Activated CD4-positive, CD25-positive, alpha-beta regulatory T cell treated with anti-CD3 and anti-CD28 coated beads, Interleukin-2, amount 50 U/mL, for 24 hours (primary cell): Measurements from ENCODE around the gene KRT35.

ENCODE experiments used
- ATAC-seq, 2 donors: fragments of 150-1000 bp; cut with Tn5 transposase; one replicate each; pipeline ENCODE4 v1.10.0; 2021; ENCODE audit warnings: mild to moderate bottlenecking in 1 of 2, moderate library complexity in 1 of 2

KRT35 gene

DNA sequence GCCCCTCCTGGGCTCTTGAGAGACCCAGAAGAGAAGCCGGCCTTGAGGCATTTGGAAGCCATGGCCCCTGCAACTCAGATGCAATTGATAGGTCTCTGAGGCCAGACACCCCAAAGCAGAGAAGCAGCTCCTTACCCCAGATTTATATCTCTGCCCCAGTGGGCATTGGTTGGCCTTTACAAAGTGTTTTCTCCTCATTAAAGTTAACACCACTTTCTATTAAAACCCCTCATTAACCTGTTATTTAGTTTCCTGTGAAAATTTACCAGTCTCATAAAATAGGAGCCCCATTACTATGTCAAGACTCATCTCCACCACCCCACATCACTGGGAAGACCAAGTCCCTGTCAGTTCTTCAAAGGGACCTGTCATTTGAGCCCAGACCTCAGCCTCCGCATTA lies at the start of gene KRT35:
Gene KRT35 (minus strand): TSS at position 116 of the 400 bp plus-strand sequence. CDS start 54 bp downstream, at position 62.
- ATAC-seq, result no peak

DNA sequence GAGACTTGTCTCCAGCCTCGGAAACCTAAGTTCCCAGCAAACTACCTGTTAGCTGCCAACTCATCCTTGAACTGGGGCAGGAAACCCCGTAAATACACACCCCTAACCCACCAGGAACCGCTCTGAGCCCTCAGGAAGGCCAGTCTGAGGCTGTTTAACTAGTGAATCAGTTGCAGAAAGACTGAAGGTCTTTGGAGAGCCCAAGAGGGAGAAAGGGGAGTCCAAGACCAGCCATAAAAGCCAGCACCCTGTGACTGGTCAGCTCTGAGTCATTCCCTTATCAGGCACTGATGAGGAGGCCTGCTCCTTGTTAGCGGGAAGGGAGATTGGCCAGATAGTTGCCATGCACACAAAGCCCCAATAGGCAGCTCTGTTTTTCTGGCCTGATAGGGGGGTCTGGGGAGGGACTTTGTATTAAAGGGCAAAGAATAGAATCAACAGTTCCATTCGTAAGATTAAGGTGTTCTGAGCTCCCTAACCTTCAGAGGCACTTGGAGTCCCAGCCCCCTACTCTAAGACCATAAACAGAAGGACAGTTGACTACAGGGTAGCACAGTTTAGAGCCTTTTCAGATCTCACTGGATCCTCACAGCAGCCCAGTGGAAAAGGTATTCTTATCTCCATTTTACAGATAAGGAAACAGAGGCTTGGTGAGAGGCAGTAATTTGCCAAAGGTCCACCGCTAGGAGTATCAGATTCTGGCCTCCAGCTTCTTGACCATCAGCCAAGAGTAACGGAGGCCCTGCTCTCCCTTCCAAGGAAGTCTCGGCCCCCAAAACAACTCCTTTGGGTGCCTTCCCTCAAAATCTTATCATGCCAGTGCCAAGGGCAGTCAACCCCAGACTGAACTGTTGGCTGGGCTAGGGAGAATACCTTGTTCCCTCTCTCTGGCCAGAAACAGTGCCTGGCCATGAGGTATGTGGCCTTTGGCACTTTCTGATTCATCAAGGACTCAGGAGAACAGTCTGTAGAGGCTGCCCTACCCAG lies 49.4 kb upstream of the KRT35 start:
- no peak for ATAC-seq

DNA sequence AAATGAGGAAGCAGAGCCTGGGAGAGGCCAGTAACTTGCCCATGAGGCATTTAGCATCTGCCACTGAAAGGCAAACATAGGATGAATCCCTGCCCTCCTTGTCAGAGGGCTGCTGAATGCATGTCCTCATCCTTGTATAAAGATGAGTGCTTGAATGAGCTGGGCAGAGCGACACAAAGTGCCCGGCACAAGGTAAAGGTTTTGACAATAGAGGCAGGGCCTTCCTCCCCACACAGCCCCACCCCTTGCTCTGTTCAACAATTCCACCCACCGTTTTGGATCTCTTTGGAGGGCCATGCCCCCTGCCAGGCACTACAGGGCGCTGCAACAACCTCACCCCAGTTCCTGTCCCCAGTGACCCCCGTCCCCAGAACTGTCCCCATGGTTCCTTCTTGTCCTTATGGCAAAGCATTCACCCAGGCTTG lies 48.6 kb upstream of the KRT35 start:
- no peak for ATAC-seq

DNA sequence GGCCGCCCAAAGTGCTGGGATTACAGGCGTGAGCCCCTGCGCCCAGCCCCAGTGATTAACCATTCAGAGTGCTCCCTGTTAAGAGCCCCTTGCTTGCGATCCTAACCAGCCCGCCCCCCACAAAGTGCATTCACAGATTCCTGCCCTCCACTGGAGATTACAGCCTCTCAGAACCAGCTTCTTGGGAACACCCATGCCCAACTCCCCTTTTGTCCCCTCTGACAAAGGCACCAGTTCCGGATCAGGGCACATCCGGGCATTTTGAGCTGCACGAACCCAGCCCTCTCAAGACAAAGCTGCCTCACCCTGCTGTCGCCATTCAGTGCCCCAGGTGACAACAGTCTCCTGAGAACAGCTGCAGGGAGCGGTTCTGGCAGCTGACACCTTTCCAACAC lies 48.0 kb upstream of the KRT35 start:
- no peak for ATAC-seq

DNA sequence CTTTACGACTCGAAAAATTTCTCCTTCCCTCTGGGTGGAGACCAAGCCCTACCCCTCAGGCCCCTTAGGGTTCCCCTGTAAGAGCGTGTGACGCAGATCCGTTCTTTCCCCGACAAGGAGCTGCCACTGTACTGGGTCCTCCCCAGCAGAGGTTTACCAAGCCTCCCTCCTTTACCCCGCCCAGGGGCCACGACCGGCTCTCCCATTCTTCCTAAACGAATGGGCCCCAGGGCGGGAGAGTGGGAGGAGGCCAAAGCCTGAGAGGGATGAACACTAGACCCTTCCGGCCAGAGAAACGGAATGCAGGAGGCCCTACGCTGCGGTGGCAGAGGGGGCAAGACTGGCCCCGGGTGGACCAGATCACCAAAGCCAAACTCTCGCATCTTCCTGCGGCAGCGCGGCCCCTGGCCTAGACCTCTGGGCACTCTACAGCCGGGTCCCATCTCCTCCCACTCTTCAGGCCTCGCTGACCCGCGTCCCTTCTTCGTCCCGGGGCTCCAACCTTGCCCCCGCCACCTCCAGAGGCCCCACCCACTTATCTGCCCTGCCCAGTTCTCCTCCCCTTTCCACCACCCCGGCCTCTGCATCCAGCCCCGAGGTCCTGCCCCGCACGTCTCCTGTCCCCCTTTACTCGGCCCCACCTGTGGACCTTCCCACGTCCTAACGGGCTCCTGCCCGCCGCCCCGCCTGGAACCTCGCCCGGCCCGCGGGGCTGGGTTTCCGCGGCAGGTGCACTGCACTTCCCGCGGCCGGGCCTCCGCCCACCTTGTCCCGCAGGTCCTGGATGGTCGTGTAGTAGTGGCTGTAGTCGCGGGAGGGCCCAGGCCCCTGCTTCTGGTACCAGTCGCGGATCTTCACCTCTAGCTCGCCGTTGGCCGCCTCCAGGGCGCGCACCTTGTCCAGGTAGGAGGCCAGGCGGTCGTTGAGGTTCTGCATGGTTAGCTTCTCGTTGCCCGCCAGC lies 46.4 kb upstream of the KRT35 start:
- no peak for ATAC-seq

DNA sequence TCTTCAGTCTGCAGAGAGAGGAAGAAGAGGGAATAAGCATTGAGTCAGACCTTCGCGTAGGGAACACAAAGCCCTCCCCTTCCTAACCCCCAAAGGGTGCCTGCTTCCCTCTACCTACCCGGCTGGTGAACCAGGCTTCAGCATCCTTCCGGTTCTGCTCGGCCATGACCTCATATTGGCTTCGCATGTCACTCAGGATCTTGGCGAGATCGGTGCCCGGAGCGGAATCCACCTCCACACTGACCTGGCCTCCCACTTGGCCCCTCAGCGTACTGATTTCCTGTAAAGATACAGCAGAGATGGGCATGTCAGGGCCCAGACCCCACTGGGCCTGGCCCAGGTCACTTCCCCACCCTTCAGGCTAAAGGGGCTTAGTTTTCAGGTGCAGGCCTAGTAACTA lies 43.3 kb upstream of the KRT35 start:
- no peak for ATAC-seq

DNA sequence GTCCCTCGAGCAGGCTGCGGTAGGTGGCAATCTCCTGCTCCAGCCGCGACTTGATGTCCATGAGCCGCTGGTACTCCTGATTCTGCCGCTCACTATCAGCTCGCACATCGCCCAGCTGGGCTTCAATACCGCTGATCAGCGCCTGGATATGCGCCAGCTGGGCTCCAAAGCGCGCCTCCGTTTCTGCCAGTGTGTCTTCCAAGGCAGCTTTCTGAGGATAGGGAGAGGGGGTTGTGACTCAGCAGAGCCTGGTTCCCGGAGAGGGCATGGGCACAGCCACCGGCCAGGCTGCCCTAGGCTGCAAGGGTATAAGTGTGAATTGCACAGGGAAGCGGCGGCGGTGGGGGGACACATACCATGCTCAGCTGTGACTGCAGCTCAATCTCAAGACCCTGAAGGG lies 42.8 kb upstream of the KRT35 start:
- ATAC-seq, result no peak

DNA sequence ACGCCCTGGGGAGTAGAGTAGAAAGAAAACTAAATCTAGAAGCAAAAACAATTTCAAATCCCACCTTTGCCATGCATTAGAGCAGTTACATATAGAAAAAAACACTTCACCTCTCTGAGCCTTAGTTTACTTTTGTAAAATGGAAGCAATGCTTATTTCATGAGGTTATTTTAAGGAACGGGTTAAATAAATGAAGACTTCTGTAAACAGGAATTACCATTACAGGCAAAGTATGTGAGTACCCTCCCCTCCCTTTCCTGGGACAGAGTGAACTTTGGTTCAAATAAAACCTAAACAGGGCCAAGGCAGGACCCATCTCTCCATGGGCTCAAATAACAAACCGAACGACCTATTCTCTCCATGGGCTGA lies 42.3 kb upstream of the KRT35 start:
- no peak for ATAC-seq

DNA sequence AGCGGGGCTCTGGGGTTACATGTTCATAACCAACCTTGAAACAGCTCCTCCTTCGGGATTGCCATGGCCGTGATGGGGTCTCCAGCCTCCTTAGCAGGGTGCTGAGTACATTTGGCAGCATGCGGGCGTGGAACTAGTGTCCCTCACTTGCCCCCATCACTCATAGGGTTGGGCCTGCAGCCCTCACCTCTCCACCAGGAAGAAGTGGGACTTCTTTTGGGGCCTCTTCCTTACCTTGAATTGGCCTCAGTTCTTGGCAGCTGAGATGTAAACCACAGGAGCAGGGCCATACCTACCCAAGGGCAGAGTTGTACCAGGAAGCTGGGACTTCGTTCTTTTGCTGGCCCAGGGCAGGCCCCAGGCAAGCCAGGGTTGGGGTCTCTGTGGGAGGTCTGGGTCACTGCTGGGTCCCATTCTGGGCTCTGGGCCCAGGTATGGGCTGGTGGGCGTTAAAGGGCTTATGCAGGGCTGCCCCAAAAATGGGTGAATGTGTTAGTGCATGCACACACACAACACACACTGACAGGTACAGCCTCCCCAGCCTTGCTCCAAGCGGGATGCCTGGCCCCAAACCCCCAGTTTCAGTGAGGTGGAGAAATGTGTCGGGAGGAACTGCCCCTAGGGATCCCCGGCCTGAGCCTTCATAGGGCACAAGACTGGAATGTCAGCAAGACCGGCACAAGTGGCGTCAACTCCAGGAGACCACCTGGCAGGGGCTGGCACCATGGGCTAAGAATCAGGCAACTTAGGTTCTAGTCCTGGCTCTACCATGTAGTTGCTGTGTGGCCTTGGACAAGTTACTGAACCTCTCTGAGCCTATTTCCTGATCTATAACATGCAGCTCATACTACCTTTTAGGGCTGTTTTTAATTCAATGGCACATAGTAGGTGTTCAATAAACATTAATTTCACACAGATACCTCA lies 41.6 kb upstream of the KRT35 start:
- ATAC-seq, result no peak

DNA sequence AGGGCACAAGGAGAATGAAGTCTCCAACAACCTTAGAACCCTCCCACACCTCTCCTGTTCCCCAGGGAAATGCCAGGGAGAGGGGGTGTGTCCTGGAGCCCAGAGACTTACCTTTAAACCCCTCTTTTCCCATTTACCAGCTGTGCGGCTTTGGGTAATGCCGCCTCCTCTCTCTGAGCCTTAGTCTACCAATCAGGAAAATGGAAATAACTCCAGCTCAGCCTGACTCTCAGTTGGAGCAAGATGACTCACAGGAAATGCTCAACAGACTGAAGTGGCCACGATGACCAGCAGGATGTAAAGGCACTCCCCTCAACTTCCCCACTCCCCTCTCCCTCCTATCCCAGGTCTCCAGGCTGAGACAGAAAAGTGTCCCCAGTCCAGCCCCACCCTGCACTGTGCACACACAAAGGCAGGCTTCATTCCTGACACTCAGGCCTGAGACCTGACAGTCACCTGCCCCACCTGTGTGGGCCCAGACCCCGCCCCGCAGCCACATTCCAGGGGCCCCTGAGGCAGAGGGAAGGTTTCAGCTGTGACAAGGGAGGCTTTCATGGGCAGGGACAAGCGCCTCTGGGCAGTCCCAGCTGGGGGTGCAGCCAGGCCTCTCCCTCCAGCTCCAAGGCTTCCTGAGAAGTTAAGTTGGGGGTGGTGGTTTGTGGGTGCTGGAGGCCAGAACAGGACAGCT lies 40.8 kb upstream of the KRT35 start:
- ATAC-seq, result no peak

DNA sequence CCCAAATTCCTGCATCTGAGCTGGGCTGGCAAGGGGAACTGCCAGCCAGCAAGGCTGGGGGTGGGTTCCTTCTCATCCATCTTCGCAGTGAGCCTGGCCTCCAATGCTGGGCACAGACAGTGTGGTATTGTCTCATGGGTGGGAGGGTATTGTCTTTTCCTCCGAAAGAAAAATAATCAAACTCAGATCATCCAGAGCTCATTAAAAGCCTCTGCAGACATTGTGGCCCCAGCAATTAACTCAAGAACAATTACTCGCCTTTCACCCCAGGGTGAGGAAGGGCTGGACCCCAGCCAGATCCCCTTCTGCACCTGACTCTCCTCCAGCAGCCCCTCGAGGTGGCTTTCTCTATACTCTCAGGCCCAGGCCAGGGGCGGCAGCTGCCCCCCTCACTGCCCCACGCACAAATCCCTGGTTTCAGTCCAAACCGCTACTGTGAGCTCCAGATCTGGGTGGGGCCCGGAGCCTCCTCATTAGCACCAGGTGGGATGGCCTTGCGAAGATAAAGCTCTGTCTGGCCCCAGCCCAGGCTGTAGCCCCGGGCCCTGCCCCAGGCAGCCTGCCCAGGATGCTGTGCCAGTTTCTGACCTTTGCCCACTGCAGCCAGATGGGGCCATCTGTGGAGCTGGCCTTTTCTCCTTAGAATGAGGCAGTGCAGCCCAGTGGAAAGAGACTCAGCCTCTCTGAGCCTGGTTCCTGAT lies 40.0 kb upstream of the KRT35 start:
- ATAC-seq, result no peak

DNA sequence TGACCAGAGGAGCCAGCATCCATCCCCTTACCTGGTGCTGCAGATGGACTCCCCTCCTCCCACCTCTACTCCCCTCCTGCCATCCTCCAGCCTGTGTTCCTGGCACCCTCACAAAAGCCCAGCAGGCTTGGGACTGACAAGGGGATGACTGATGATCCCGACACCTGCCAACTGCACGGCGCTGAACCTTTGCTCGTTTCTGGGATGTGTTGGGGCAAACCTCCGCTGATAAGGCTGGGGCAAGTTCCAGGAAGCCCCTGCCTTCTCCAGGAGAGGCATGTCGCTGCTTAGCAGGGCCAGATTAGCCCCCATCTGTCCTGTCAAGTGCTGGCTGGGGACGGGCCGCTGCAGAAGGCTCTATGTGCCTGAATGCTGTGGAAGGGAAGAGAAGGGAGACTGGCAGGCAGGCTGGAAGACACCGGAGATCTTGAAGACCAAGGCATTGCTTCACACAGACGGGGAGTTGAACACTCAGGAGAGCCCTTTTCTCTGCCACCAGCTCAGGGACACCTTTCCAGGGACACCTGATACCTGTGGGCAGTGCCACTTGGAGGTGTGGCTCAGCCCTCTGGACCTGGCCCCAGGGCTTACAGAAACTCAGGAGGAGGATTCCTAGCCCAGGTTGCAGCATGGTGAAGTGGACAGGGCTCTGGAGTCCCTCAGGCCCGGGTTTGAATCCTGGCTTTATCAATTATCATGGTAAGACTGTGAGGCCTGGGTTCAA lies 38.7 kb upstream of the KRT35 start:
- no peak for ATAC-seq

DNA sequence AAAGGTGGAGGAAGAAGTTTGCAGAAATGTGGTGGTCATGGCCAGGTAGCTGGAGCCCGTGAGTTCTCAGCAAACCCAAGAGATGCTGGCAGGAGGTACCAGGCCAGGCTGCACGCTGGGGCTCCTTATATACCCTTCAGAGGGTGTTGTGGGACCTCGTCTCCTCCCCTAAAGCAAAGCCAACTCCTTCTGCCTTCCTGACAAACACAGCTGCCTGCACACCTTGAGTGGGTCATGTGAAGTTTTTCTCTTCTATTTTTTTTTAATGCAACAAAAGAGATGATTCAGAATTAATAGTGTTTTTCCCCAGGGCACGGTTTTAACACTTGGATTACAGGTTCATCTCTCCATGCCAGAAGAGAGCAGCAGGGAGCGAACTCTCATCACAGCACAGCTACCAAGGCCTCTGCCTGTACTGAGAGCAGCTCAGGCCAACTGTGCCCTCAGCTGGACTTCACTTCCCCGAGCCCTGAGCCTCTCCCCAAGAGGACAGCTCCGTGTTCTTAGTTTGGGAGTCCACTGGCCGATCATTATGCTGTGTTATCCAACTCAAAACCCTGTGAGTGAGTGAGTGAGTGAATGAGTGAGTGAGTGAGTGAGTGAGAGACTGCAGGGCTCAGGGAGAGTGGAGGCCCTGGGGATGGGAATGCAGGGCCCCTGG lies 38.0 kb upstream of the KRT35 start, which contains the start of gene KRT15:
Gene KRT15 (minus strand): TSS at position 102 of the 661 bp plus-strand sequence. CDS start 63 bp downstream, at position 39.
- ATAC-seq, result no peak

DNA sequence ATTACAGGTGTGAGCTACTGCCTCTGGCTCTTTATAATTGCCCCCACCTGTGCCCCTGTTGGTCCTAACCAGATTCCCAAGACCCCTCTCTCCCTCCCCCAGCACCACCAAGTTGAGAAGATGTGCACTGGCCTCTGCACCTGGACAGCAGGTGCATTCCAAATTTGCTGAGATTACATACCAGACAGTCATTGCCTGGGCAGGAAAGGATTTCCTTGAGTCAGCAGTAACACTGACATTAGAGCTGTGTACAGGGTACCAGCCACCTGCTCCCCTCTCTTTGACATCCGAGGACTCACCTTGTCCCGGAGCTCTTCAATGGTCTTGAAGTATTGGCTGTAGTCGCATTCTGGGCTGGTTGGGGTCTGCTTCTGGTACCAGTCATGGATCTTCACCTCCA lies 37.1 kb upstream of the KRT35 start:
- no peak for ATAC-seq

DNA sequence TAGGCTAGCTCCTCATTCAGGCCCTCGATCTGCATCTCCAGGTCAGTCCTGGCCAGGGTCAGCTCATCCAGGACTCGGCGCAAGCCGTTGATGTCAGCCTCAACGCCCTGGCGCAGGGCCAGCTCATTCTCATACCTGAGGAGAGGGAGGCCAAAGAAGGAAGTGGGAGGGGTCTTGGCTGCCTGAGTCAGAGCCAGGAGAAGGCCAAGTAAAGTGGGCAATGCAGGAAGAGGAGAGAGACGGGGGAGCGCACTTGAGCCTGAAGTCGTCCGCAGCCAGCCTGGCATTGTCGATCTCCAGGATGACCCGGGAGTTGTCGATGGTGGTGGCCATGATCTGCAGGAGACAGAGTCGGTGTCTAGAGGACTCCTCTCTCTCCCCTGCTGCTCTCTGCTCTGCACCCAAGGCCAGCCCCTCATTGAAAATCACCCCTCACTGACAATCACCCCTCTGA lies 35.9 kb upstream of the KRT35 start:
- no peak for ATAC-seq

DNA sequence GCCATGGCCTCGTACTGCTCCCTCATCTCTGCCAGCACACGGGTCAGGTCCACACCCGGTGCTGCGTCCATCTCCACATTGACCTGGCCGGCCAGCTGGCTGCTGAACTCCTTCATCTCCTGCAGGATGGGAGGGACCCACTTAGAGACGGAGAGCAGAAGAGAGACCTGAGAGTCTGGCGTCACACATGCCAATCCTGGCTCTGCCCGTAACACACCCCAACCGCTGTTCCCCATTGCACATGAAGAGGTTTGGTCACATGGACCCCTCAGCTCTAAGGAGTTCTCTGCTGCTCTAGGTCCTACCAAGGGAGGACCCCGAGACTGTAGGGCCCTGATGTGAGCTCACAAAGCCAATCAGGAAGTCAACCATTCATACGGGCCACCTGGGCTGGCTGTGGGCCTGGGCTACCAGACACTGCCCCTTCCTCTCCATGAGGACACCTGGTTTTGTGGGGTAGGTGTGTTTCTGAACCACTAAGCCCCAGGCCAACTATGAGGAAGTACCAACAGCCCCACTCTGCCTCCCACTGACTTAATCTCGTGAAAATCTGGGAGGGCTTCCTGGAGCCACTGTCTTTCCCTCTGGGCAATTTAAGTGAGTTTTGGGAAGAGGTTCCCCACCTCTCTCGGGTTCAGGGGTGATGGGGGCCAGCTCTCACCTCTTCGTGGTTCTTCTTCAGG lies 35.3 kb upstream of the KRT35 start:
- no peak for ATAC-seq

DNA sequence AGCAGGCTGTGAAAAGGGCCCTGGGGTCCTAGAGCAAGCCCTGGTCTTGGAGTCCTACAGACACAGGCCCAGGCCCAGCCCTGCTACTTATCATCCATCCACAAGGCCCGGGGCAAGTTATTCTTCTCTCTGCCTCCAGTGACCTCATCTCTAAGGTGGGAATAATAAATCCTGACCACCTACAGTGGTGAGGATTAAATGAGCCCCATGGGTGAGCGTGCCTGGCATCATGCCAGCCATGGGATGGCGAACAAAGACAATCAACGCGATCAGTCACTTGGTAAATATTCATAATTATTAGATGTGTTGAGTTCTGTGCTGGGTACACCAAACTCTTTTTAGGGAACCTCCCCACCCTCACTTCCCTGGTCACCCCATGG lies 32.2 kb upstream of the KRT35 start:
- no peak for ATAC-seq

DNA sequence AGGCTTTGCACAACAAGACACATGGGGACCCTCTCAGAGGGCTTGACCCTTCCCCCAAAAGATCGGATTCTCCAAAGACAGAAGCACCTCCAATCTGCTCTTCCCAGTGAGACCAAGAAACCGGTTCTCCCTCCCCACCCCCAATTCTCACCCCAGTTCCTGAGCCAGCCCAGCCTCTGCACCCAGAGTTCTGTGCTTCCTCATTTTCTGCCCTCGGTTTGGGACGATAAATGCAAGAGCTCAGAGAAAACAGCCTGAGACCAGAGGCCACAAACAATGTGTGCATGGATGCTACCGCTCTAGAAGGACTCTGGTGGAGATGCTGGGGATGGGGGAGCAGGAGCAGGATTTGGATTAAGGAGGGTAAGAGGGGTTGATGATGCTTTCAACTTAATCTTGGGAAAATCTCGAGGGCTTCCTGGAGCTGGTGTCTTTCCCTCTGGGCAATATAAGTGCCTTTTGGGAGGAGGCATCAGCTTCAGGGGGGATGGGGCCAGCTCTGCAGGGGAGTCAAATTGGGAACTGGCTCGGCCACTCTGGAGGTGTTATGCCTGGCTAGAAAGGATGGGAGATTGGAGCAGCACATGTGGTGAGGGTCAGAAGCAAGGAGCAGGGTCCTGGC lies 31.7 kb upstream of the KRT35 start:
- ATAC-seq, result no peak

DNA sequence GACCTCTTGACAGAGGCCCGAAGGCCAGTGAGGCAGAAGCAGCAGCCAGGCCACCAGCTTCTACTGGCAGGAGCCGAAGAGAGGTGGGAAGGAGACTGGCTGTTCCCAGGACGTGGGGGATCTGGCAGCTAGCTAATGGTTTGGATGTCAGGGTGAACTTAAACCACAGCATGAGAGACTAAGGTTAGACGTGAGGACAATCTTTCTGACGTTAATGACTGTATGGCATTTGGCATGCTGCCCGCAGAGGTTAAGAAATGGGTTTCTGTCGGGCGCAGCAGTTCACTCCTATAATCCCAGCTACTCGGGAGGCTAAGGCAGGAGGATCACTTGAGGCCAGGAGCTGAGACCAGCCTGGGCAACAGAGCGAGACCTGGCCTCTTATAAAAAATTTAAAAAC lies 30.8 kb upstream of the KRT35 start:
- no peak for ATAC-seq
